ENCODE measurements around the gene AVL9. TPM values are rescaled to one million over a fixed set of nuclear protein-coding genes. Genes with fewer than 3 reads are reported as not detected.

AVL9 gene
- total and polyA plus RNA-seq, 2 donors (not counting 1 experiment from before 2014, with no cell fraction given), result 15.4 to 48.0 TPM

- Mint-ChIP-seq H3K9me3 (ENCODE audit: insufficient read depth) (peaks cover 9% of the 10 kb centered on the region), H3K4me3 (no peak overlapping the region), H3K27me3 (no peaks in the 10 kb centered on the region), H3K27ac (no peak overlapping the region), H3K4me1 (peaks cover 57% of the 10 kb centered on the region)
- ChIA-PET POLR2A (no interaction called here), CTCF (no interaction called here)
- no peak overlapping the region for H3K4me2 ChIP-seq (replicated peaks; ENCODE audit: low read depth, low read length, poor library complexity, severe bottlenecking)
- H3K27ac ChIP-seq (ENCODE audit: low read length in 2 of 2), result peak overlapping the region in 1 of 2 donors; percentile 18
- H4K20me1 ChIP-seq (ENCODE audit: control insufficient read depth, insufficient read depth, low read length, poor library complexity, severe bottlenecking), result peaks cover 55% of the 10 kb centered on the region
- peaks cover 1 to 20% (median 15%) of the 10 kb centered on the region in 3 donors for H3K9me3 ChIP-seq (ENCODE audit: control extremely low read depth in 1 of 3, control insufficient read depth in 2 of 3, insufficient read depth in 1 of 3, low read length in 2 of 3)
- H2AFZ ChIP-seq (ENCODE audit: insufficient read depth, low read depth, low read length, poor library complexity, severe bottlenecking), result no peak overlapping the region
- ATAC-seq (ENCODE audit: low read depth) (no peak), DNase-seq (no peak)
- no peak overlapping the region for H3K9ac ChIP-seq (ENCODE audit: low read length)
- H3K4me3 ChIP-seq (ENCODE audit: control extremely low read depth in 1 of 5, extremely low read depth in 1 of 5, insufficient read depth in 1 of 5, low read depth in 2 of 5, low read length in 4 of 5), result no peak overlapping the region
- peaks cover 0 to 12% of the 10 kb centered on the region in 2 experiments for H3K36me3 ChIP-seq (replicated peaks in 1 of 2; ENCODE audit: control extremely low read depth in 1 of 2, control insufficient read depth in 1 of 2, extremely low read depth in 1 of 2, insufficient read depth in 2 of 2, low read length in 1 of 2)
- TF ChIP-seq EZH2 (IDR thresholded peaks at IDR 0.05; ENCODE audit: borderline replicate concordance, insufficient read depth, low read depth, low read length, poor library complexity, severe bottlenecking) (no peak), CTCF (IDR thresholded peaks at IDR 0.05) (no peak)
- peaks cover 85% of the 10 kb centered on the region for H3K79me2 ChIP-seq (ENCODE audit: control insufficient read depth, insufficient read depth, low read length)
- H3K4me1 ChIP-seq (ENCODE audit: control insufficient read depth in 2 of 2, insufficient read depth in 2 of 2, low read length in 2 of 2), result peaks cover 16 to 18% of the 10 kb centered on the region in 2 donors
- H3K27me3 ChIP-seq (replicated peaks in 1 of 4; ENCODE audit: control extremely low read depth in 1 of 4, control insufficient read depth in 3 of 4, insufficient read depth in 4 of 4, low read length in 3 of 4), result no peaks in the 10 kb centered on the region
- WGBS (ENCODE audit: insufficient coverage), result no CpG with 5 or more reads among the region's 3 CpGs
- intact Hi-C loops (cut with micrococcal nuclease), result no loop called here
Observed at GRCh38 chr7:32516551-32517100, 21.3 kb downstream of the AVL9 start.

GRCh38 chr7:32518534-32519140 is 23.3 kb downstream of the AVL9 start:
- Histone ChIP-seq H3K4me2 (replicated peaks; ENCODE audit: low read depth, low read length, poor library complexity, severe bottlenecking) (no peak overlapping the region), H3K4me1 (ENCODE audit: control insufficient read depth in 2 of 2, insufficient read depth in 2 of 2, low read length in 2 of 2) (peaks cover 16 to 17% of the 10 kb centered on the region in 2 donors), H3K9me3 (ENCODE audit: control extremely low read depth in 1 of 3, control insufficient read depth in 2 of 3, insufficient read depth in 1 of 3, low read length in 2 of 3) (peaks cover 1 to 26% (median 20%) of the 10 kb centered on the region in 3 donors), H3K4me3 (ENCODE audit: control extremely low read depth in 1 of 5, extremely low read depth in 1 of 5, insufficient read depth in 1 of 5, low read depth in 2 of 5, low read length in 4 of 5) (no peak overlapping the region), H3K36me3 (replicated peaks in 1 of 2; ENCODE audit: control extremely low read depth in 1 of 2, control insufficient read depth in 1 of 2, extremely low read depth in 1 of 2, insufficient read depth in 2 of 2, low read length in 1 of 2) (peaks cover 0 to 12% of the 10 kb centered on the region in 2 experiments), H2AFZ (ENCODE audit: insufficient read depth, low read depth, low read length, poor library complexity, severe bottlenecking) (no peak overlapping the region), H3K9ac (ENCODE audit: low read length) (no peak overlapping the region), H3K27me3 (replicated peaks in 1 of 4; ENCODE audit: control extremely low read depth in 1 of 4, control insufficient read depth in 3 of 4, insufficient read depth in 4 of 4, low read length in 3 of 4) (no peaks in the 10 kb centered on the region), H4K20me1 (ENCODE audit: control insufficient read depth, insufficient read depth, low read length, poor library complexity, severe bottlenecking) (peaks cover 39% of the 10 kb centered on the region), H3K79me2 (ENCODE audit: control insufficient read depth, insufficient read depth, low read length) (peaks cover 85% of the 10 kb centered on the region), H3K27ac (ENCODE audit: low read length in 2 of 2) (no peak overlapping the region)
- H3K9me3 Mint-ChIP-seq (ENCODE audit: insufficient read depth), result peaks cover 9% of the 10 kb centered on the region
- no peak for TF ChIP-seq EZH2 (IDR thresholded peaks at IDR 0.05; ENCODE audit: borderline replicate concordance, insufficient read depth, low read depth, low read length, poor library complexity, severe bottlenecking)
- TF ChIP-seq CTCF (IDR thresholded peaks at IDR 0.05), result no peak
- POLR2A ChIA-PET, result no interaction called here
- H3K4me1 Mint-ChIP-seq, result peaks cover 41% of the 10 kb centered on the region
- no peak overlapping the region for H3K27ac Mint-ChIP-seq
- 100% methylated on average over 1 of the region's 2 CpGs for WGBS (ENCODE audit: insufficient coverage)
- intact Hi-C loops (cut with micrococcal nuclease), result no loop called here
- DNase-seq (no peak), ATAC-seq (ENCODE audit: low read depth) (no peak)
- H3K27me3 Mint-ChIP-seq, result no peaks in the 10 kb centered on the region
- CTCF ChIA-PET, result no interaction called here
- no peak overlapping the region for H3K4me3 Mint-ChIP-seq
